ES-I3 (cell line): ENCODE results near the gene UNC79.
"Not testable (repeated sequence)": the region's sequence is repeated elsewhere in the genome, so short reads cannot be mapped to it uniquely, and the experiment has no call there.

Experiments used
- H3K36me3 ChIP-seq: 2 replicates; pipeline ENCODE4 v1.6.1; 2013; ENCODE audit warnings: mild to moderate bottlenecking, low read length, control low read depth, moderate library complexity; ENCODE audit not compliant: insufficient read depth
- H3K4me1 ChIP-seq: 2 replicates; pipeline ENCODE4 v1.6.1; 2013; ENCODE audit warnings: mild to moderate bottlenecking, control low read depth, low read length; ENCODE audit not compliant: insufficient read depth
- H3K9ac ChIP-seq: 2 replicates; pipeline ENCODE4 v1.6.1; 2013; ENCODE audit warnings: low read depth, mild to moderate bottlenecking, low read length, moderate library complexity
- H3K9me3 ChIP-seq: 2 replicates; pipeline ENCODE4 v1.6.1; 2013; ENCODE audit warnings: mild to moderate bottlenecking, low read length, moderate library complexity; ENCODE audit not compliant: control insufficient read depth, insufficient read depth

The UNC79 gene

DNA sequence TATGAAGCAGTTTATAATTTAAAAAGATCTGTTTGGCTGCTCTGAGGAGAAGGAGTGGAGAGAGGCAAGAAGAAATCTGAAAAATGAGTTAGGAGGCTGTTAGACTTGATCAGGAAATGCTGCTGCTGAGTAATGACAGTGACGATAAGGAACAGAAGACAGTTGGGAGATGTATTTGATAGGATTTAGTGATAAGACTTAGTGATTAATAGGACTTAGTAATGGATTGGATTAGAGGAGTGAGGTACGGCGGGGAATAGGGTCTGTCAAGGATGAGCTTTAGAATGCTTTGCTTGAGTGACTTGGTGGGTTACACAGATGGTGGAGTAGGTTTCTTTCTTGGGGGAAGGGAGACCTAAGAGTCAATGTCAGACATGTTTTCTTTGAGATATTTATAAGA lies 31.7 kb downstream of the UNC79 start:
- Histone ChIP-seq H3K9ac (no peak overlapping the region), H3K9me3 (no peaks in the 10 kb centered on the region), H3K4me1 (no peaks in the 10 kb centered on the region), H3K36me3 (no peaks in the 10 kb centered on the region)

DNA sequence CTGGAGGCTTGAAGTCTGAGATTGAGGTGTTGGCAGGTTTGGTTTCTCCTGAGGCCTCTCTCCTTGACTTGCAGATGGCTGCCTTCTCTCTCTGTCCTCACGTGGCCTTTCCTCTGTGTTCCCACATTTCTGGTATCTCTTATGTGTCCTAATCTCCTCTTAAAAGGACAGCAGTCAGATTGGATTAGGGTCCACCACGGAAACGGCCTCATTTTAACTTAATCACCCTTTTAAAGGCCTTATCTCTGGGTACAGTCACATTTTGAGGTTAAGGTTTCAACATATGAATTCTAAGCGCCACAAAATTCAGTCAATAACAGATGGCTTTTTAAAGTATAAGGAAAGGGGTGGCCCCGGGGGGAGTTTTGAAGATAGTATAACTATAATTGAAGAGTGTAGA lies 33.5 kb downstream of the UNC79 start:
- Histone ChIP-seq H3K4me1 (no peaks in the 10 kb centered on the region), H3K9me3 (no peaks in the 10 kb centered on the region), H3K9ac (no peak overlapping the region), H3K36me3 (no peaks in the 10 kb centered on the region)

DNA sequence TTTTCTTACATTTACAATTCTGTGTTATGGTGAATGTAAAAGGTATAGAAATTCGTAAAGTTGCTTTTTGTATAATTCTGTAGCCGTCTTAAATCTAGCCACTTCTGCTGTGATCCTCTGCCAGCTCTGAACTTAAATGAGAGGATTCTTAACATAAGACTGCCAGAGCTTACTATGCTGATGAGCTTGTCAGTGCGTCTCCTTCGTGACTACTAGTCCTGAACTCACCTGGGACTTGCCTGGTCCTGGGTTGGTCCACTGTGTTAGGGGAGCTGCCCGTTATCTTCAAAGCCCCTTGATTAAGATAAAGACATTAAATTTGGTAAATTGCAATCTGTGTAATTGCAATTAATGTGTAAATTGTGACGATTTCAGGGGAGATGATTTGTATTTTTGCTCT lies 44.7 kb downstream of the UNC79 start:
- Histone ChIP-seq H3K4me1 (peaks cover 12% of the 10 kb centered on the region; the same call in 1 of the 2 replicates), H3K9ac (no peak overlapping the region), H3K9me3 (no peaks in the 10 kb centered on the region), H3K36me3 (no peaks in the 10 kb centered on the region; the same call in 1 of the 2 replicates)

DNA sequence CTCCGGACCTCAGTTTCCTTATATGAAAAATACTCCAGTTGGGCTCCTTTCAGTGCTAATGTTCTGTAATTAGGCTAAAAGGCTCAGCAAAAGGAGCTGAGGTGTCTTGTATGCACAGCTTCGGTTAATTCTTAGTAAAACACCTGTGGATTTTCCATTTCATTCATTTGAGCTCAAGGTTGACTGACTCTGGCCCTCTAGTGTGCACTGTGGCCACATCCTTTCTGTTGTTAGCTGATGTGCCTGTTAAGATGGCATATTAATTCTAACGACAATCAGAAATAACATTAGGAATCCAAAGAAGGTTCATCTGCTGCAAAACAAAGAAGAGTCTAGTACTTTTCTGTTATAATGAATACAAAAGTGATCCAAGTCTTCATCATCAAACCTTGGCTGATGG lies 45.6 kb downstream of the UNC79 start:
- H3K4me1 ChIP-seq = peaks cover 8% of the 10 kb centered on the region; the same call in 1 of the 2 replicates
- H3K36me3 ChIP-seq = no peaks in the 10 kb centered on the region; the same call in 1 of the 2 replicates
- H3K9ac ChIP-seq = no peak overlapping the region
- H3K9me3 ChIP-seq = no peaks in the 10 kb centered on the region

DNA sequence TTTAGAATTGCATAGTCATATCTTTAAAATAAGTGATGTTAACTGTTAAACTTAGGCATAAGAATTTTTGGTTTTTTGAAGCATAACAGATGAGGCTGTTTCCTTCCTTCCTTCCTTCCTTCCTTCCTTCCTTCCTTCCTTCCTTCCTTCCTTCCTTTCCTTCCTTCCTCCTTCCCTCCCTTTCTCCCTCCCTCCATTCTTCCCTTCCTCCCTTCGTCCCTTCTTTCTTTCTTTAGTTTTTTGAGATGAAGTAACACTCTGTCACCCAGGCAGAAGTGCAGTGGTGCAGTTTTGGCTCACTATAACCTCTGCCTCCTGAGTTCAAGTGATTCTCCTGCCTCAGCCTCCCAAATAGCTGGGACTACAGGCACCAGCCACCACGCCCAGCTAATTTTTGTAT lies 48.3 kb downstream of the UNC79 start:
- H3K9ac ChIP-seq, H3K9me3 ChIP-seq, H3K36me3 ChIP-seq, H3K4me1 ChIP-seq: not testable (repeated sequence)

DNA sequence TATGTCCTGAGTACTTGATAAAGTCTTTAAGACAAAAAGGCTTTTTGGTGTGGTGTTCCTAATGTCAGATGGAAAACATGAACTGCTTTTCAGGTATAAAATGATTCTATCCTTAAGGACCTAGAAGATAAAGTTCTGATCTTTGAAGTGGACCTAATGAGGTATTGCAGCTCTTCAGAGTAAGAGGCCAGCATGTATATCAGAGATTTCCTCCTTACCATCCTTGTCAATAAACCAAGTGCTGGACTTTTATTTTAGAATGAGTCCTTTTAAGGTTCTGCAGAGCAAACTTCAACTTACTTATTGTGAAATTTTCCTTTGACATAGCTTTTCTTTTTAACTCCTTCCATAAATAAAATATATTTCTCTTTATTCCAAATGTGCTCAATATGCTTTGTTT lies 50.1 kb downstream of the UNC79 start:
- Histone ChIP-seq H3K4me1 (peaks cover 2% of the 10 kb centered on the region; the same call in 1 of the 2 replicates), H3K9me3 (no peaks in the 10 kb centered on the region), H3K36me3 (no peaks in the 10 kb centered on the region; the same call in 1 of the 2 replicates), H3K9ac (no peak overlapping the region)

DNA sequence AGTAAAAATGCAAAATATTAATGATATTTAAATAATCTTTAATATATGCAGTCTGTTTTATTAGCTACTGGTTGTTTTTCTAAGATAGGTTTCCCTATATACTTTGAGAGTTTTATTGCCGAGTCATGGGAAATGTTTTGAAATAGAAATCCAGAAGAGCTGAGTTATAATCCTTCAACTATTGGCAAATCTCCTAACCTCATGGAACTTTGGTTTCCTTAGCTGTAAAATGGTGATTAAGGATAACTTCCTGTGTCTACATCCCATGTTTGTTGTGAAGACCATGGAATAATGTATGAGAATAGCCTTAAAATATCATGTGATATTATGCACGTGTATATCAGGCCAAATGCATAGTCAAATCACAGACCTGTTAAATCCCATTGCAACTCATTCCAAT lies 51.0 kb downstream of the UNC79 start:
- Histone ChIP-seq H3K9ac (no peak overlapping the region), H3K4me1 (no peaks in the 10 kb centered on the region), H3K36me3 (no peaks in the 10 kb centered on the region; the same call in 1 of the 2 replicates), H3K9me3 (no peaks in the 10 kb centered on the region)

DNA sequence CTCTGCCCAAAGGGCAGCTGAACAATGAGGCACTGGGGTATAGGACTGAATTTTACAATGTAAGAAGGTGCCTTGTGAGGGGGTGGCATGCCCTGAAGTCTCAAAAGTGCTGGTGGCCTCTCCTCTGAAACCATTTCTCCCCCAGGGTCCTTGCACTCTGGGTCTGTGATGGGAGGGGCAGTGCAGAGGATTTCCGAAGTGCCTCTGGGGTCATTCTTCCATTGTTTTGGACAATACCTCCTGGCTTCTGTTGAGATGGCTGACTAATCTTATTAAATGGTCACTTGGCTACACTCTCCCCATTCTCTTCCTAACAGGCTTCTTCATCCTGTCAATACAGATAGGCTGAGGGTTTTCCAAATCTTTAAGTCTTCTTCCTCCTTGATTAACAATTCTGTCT lies 59.3 kb downstream of the UNC79 start:
- Histone ChIP-seq H3K36me3 (no peaks in the 10 kb centered on the region), H3K4me1 (no peaks in the 10 kb centered on the region), H3K9ac (no peak overlapping the region), H3K9me3 (no peaks in the 10 kb centered on the region)

DNA sequence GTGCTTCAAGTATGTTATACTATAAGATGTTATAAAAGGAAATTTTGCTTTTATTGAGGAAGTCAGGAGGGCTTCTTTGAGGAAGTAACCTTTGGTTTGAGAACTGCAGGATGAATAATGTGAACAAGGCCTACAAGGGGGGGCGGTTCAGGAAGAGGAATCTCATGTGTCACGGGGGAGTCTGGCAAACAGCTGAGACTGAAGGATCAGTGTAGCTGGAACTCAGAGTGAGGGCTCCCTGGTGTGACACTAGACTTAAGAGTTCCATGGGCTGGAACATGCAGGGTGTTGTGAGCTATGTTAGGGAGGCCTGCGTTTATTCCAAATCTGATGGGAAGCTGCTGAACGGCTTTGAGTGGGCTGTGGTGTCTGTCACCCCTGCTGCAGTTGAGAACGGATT lies 62.3 kb downstream of the UNC79 start:
- no peaks in the 10 kb centered on the region for H3K4me1 ChIP-seq
- H3K9ac ChIP-seq = no peak overlapping the region
- H3K9me3 ChIP-seq = no peaks in the 10 kb centered on the region
- no peaks in the 10 kb centered on the region for H3K36me3 ChIP-seq

DNA sequence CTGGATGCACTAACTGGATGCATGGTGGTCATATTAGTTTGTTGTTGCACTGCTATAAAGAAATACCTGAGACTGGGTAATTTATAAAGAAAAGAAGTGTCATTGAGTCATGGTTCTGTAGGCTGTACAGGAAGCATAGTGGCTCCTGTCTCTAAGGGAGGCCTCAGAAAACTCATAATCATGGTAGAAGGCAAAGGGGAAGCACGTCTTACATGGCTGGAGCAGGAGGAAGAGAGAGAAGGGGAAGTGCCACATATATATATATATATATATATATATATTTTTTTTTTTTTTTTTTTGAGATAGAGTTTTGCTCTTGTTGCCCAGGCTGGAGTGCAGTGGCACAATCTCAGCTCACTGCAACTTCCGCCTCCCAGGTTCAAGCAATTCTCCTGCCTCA lies 62.9 kb downstream of the UNC79 start:
- H3K4me1 ChIP-seq, H3K9me3 ChIP-seq, H3K9ac ChIP-seq, H3K36me3 ChIP-seq: not testable (repeated sequence)

DNA sequence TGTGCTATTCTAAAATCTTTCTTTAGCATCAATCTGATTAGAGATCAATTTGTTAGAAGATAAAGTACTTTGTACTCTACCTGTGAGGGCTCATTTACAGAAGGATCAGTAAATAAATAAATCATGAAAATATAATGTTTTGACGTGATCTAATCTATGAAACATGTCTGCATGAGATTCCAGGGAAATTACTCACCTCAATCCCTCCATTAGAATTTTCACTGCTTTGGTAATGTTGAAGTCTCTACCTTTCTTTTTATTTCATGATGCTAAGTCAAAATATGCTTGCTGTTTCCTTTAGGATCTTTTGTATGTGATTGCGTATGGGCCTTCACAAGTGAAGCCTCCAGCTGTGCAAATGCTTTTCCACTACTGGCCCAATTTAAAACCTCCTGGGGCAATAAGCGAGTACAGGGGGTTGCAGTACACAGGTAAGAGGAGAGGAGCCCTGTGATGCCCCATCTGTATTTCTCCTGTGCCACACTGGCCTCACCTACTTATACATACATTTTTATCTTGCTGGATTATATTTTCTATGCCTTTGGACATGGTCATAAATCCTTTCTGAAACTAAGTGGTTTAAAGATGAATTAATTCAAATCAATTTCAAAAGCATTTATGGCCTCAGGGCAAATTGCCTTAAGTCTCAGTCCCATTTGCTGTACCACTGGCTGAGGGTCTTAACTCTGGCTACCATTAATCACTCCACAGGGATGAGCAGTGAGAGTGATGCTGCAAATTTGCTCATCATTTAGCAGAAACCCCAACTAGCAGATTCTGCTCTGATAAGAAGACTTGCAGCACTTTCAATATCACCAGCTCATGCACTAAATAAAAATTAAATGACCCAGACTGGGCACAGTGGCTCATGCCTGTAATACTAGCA lies 66.4 kb downstream of the UNC79 start:
- H3K9me3 ChIP-seq = no peaks in the 10 kb centered on the region
- no peaks in the 10 kb centered on the region for H3K4me1 ChIP-seq
- H3K36me3 ChIP-seq = no peaks in the 10 kb centered on the region
- H3K9ac ChIP-seq = no peak overlapping the region

DNA sequence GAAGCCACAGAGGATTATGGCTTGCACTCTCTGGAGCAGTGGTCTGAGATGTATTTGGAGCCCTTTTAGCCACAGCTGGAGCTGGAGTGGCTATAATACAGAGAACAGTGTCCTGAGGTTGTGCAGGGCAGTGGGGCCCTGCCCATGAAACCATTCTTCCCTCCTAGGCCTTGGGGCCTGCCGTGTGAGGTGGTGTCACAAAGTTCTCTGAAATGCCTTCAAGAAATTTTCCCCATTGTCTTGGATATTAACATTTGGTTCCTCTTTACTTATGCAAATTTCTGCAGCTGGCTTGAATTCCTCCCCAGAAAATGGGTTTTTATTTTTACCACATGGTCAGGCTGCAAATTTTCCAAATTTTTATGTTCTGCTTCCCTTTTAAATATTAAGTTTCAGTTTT lies 79.3 kb downstream of the UNC79 start:
- Histone ChIP-seq H3K9ac (no peak overlapping the region), H3K9me3 (peaks cover 26% of the 10 kb centered on the region), H3K4me1 (no peaks in the 10 kb centered on the region)

DNA sequence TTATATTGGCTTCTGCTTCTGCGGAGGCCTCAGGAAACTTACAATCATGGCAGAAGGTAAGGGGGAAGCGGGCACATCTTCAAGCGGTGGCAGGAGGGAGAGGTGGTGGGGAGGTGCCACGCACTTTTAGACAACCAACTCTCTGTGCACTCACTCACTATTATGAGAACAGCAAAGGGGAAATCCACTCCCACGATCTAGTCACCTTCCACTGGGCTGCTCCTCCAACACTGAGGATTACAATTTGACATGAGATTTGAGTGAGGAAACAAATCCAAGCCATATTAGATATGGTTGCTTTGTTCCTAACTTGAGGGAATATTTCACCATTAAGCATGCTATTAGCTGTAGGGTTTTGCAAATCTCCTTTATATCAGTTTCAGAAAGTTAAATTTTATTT lies 80.3 kb downstream of the UNC79 start:
- Histone ChIP-seq H3K36me3 (no peaks in the 10 kb centered on the region; the same call in 1 of the 2 replicates), H3K9ac (no peak overlapping the region), H3K9me3 (peaks cover 26% of the 10 kb centered on the region), H3K4me1 (no peaks in the 10 kb centered on the region)

More for the DNA sequence above, 79.3 kb downstream of the UNC79 start:
- no peaks in the 10 kb centered on the region; the same call in 1 of the 2 replicates for H3K36me3 ChIP-seq

DNA sequence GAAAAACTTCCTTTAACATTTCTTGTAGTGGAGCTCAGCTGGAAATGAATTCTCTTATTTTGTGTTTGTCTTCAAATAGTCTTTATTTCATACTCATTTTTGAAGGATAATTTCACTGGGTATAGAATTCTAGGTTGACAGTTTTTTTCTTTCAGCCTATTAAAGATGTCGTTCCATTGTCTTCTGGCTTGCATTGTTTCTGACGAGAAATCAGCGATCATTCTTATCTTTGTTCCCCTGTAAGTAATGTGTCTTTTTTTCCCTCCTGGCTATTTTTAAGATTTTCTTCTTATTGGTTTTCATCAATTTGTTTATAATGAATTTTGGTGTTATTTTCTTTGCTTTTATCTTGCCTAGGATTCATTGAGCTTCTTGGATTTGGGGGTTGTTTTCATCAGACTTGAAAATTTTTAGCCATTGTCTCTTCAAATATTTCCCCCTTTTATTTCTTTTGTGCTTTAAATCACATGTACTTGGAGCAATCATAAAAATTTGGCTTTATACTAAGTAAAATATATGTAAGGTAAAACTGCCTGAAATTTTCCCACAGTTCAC lies 89.4 kb downstream of the UNC79 start:
- H3K9me3 ChIP-seq = peaks cover 7% of the 10 kb centered on the region
- no peaks in the 10 kb centered on the region for H3K4me1 ChIP-seq
- no peak overlapping the region for H3K9ac ChIP-seq
- H3K36me3 ChIP-seq = no peaks in the 10 kb centered on the region

DNA sequence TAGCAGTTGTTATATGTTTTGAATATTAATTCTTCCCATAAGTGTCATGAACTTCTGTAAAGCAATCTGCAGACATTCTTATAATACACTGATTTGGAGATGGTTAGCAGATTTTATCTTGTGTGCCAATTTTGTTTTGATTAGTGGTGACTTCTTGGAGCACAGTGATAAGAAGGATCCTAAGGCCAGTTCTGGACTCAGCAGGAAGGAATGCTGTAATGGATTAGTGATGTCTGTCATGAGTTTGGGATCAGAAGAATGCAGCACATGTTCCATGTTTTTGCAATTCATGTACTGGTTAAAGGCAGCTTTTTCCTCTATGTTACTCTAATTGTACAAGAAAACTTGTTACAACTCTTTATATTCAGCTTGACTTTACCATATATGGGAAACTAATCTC lies 91.5 kb downstream of the UNC79 start:
- H3K36me3 ChIP-seq = no peaks in the 10 kb centered on the region
- peaks cover 5% of the 10 kb centered on the region; the same call in 1 of the 2 replicates for H3K4me1 ChIP-seq
- H3K9me3 ChIP-seq = peaks cover 7% of the 10 kb centered on the region
- H3K9ac ChIP-seq = no peak overlapping the region
